OCI-LY1 (cell line): ENCODE results near the gene ZNF366.

ENCODE experiments used
- CTCF ChIP-seq: fragments of 200-600 bp; sonication (generic), shearing (Covaris generic); IDR thresholded peaks from 2 replicates; pipeline ENCODE4 v1.5.1; 2017; ENCODE audit warnings: mild to moderate bottlenecking, antibody characterized with exemption, low read length, moderate library complexity, mixed read lengths
- EZH2 ChIP-seq: fragments of 200-600 bp; sonication (generic), shearing (Covaris generic); IDR thresholded peaks from 2 replicates; pipeline ENCODE4 v1.8.0; 2017; ENCODE audit warnings: borderline replicate concordance, mixed run types, mild to moderate bottlenecking, antibody characterized with exemption, low read length, moderate library complexity, mixed read lengths

DNA sequence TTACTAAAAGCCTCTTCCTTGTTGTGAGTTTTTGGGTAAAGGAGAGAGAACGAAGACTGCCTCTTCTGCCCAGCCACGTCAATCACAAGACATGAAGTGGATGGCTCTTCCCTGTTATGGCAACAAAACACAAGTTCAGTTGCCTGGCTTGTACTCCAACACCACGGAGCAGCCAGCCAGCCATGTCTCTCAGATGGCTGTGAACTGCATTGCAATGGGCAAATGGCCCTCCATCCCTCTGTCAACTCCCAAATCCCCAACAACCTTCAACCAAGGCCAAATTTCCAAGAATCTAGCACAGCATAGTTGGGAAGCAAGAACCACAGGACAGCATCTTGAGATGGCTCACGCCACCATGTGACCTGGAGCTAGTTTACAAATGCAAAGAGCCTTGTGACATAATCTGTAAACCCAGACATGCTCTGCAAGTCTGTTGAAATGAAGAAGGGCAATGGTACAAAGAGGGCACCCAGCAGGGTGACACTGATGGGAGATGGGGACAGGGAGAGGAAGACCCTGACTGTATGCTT, 53.9 kb downstream of the ZNF366 start:
- TF ChIP-seq CTCF (no peak), EZH2 (no peak)
